Naive thymus-derived CD8-positive, alpha-beta T cell (primary cell): ENCODE results near the gene CDS2. TPM values are rescaled to one million over a fixed set of nuclear protein-coding genes. Genes with fewer than 3 reads are reported as not detected.

Experiments used
- ATAC-seq, 2 donors: fragments of 150-1000 bp; cut with Tn5 transposase in 1 of 2; sonication (Bioruptor Pico), chemical (Tn5 transposase) in 1 of 2; 1 replicate in 1 of 2; 2 replicates in 1 of 2; pipeline ENCODE4 v1.10.0; 2021; ENCODE audit warnings: mild to moderate bottlenecking in 2 of 2, moderate library complexity in 2 of 2
- POLR2A ChIA-PET: fragments of 350-600 bp; sonication (Branson Sonifier 250); formaldehyde crosslinking; loops from one replicate; lab custom pipeline; 2021; ENCODE audit warnings: antibody characterized with exemption; lab: Charles Lee
- DNase-seq, 10 donors: peaks; one replicate each; pipeline versions ENCODE4 v3.0.0 to v3.0.0-alpha.2; 2020 to 2022
- H3K27ac Mint-ChIP-seq, 10 donors: one replicate each; pipeline ENCODE4 v1.8.0; 2020 to 2022; ENCODE audit warnings: mild to moderate bottlenecking in 10 of 10, mixed read lengths in 10 of 10, moderate library complexity in 4 of 10, inconsistent platforms in 1 of 10
- H3K27me3 Mint-ChIP-seq, 5 donors: one replicate each; pipeline ENCODE4 v1.8.0; 2021 to 2022; ENCODE audit warnings: mixed read lengths in 5 of 5
- H3K36me3 Mint-ChIP-seq, 3 donors: one replicate each; pipeline ENCODE4 v1.8.0; 2020 to 2022; ENCODE audit warnings: mixed read lengths in 3 of 3, mild to moderate bottlenecking in 2 of 3, inconsistent platforms in 1 of 3
- H3K4me1 Mint-ChIP-seq, 4 donors: one replicate each; pipeline ENCODE4 v1.8.0; 2021 to 2022; ENCODE audit warnings: mixed read lengths in 4 of 4
- H3K4me3 Mint-ChIP-seq, 10 donors: one replicate each; pipeline ENCODE4 v1.8.0; 2020 to 2022; ENCODE audit warnings: mild to moderate bottlenecking in 10 of 10, mixed read lengths in 10 of 10, moderate library complexity in 6 of 10, inconsistent platforms in 1 of 10
- H3K9me3 Mint-ChIP-seq, 9 donors: one replicate each; pipeline ENCODE4 v1.8.0; 2020 to 2022; ENCODE audit warnings: mixed read lengths in 9 of 9, mild to moderate bottlenecking in 3 of 9, inconsistent platforms in 1 of 9, moderate library complexity in 1 of 9
- polyA plus RNA-seq, 3 donors: library from polyadenylated mRNA; unstranded; fragments of 300-500 nt; fragmentation: Illumina TruSeq; gene quantifications; one replicate each; pipeline ENCODE4 v1.2.3, GENCODE V29; 2021
- total RNA-seq, 8 experiments: library from RNA in 2 of 8; stranded (reverse) in 2 of 8; gene quantifications; one replicate each; pipeline ENCODE4 v1.2.3 and lab custom pipeline; 2021 to 2026

CDS2 gene
- total and polyA plus RNA-seq, 5 experiments from 2014 or later = 32.3 to 60.7 (median 47.3) TPM

DNA sequence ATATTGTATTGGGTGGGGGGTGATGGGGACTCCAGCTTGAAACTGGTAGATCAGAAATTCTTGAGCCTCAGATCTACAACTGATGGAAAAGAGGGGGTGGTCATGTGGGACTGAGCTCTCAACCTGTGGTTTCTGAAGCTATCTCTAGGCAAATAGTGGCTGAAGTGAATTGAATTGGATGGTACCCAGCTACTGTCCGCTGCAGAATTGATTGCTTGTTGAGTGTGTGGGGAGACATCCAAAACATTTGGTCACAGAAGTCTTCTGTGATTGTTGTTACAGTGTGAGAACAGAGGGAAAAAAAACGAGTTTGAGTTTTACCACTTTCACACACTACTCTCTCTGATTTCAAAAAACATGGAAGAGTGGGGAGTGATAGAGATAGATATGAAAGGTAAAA is 14.8 kb downstream of the CDS2 start:
- Mint-ChIP-seq H3K9me3 (no peaks in the 10 kb centered on the region), H3K27me3 (no peaks in the 10 kb centered on the region), H3K27ac (no peak overlapping the region), H3K36me3 (peaks cover 0 to 36% (median 5%) of the 10 kb centered on the region in 3 donors), H3K4me1 (peaks cover 29 to 71% (median 66%) of the 10 kb centered on the region in 4 donors), H3K4me3 (peak overlapping the region in 1 of 10 donors; percentile 34)
- ATAC-seq = no peak
- DNase-seq = no peak
- POLR2A ChIA-PET = interaction anchor here (1.0 to 1.2 kb wide), 2 partner anchors 13 to 15 kb away, joined by 3 to 4 read pairs; partner anchors contain the start of gene CDS2

DNA sequence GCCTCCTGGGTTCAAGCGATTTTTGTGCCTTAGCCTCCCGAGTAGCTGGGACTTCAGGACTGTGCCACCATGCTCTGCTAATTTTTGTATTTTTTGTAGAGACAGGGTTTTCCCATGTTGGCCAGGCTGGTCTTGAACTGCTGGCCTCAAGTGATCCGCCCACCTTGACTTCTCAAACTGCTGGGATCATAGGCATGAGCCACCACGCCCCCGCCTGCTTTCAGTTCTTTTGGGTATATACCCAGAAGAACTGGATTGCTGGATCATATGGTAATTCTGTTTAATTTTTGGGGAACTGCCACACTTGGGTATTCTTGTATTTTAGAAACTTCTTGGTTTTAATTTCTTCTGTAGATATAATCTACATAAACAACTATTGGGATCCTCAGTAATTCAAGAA is 17.0 kb downstream of the CDS2 start:
- peaks cover 41 to 88% (median 80%) of the 10 kb centered on the region in 4 donors for H3K4me1 Mint-ChIP-seq
- no peak overlapping the region for H3K4me3 Mint-ChIP-seq
- peak overlapping the region in 1 of 10 donors; percentile 71 for H3K27ac Mint-ChIP-seq
- ATAC-seq (no peak), DNase-seq (no peak)
- no peaks in the 10 kb centered on the region for H3K9me3 Mint-ChIP-seq
- H3K27me3 Mint-ChIP-seq = no peaks in the 10 kb centered on the region
- H3K36me3 Mint-ChIP-seq = peaks cover 0 to 30% (median 5%) of the 10 kb centered on the region in 3 donors
- POLR2A ChIA-PET = no interaction called here

DNA sequence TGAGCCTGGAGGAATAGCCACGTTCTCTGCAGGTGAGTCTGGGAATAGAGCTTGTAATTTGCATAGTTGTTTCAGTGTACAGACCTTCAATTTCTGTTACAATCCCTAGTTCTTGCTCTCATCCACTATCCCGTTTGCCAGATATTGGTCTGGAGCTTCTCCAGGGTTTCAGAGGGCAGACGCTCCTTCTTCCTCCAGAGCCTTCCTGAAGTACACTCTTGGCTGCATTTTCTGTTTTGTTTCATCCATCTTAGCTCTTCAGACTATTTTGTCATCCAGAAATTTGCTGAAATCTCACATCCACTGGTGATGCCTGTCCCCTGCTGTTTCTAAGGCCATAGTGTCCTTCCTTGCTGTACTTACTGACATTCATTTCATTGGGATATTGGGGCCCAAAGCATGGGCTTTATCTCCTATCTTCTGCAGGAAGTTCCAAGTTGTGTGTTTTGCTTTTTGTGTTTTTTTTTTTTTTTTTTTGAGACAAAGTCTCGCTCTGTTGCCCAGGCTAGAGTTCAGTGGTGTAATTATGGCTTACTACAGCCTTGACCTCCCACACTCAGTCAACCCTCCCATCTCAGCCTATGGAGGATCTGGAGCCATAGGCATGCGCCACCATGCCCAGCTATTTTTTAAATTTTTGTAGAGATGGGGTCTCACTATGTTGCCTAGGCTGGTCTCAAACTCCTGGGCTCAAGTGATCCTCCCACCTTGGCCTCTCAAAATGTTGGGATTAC is 18.7 kb downstream of the CDS2 start:
- H3K27me3 Mint-ChIP-seq = no peaks in the 10 kb centered on the region
- H3K4me1 Mint-ChIP-seq = peaks cover 38 to 86% (median 84%) of the 10 kb centered on the region in 4 donors
- no peak for ATAC-seq
- peak overlapping the region in 3 of 10 donors; percentile 4 to 79 (median 76) for H3K27ac Mint-ChIP-seq
- no peak for DNase-seq
- no peaks in the 10 kb centered on the region for H3K9me3 Mint-ChIP-seq
- POLR2A ChIA-PET = no interaction called here
- H3K4me3 Mint-ChIP-seq = peak overlapping the region in 5 of 10 donors; percentile 1 to 14 (median 6)
- H3K36me3 Mint-ChIP-seq = peaks cover 0 to 28% (median 5%) of the 10 kb centered on the region in 3 donors

DNA sequence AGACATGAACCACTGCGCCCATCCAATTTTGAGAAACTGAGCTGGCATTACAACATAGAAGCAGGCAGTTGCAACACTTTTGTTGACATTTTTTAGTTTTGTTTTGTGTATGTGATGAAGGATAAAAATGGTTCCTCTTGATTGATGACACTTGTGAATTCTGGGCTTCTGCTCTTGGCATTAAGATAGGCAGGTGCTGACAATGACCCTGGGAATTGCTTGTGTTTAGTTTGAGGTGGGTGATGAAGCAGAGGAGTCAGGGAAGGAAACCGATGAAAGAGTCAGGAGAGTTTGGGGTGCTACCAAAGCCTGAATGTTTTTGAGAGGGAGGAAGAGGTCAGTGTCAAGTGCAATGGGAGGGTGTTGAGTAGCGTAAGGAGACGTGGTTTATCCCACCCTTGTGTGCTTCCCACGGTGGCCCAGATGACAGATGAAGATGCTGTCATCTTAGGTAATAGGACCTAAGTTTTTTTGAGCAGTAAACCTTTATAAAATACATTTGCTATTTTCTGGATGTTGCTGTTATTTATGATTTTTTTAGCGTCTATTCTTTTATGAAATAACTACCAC is 19.4 kb downstream of the CDS2 start:
- ATAC-seq (no peak), DNase-seq (no peak)
- Mint-ChIP-seq H3K27ac (peak overlapping the region in 4 of 10 donors; percentile 2 to 79 (median 43)), H3K4me1 (peaks cover 38 to 84% (median 83%) of the 10 kb centered on the region in 4 donors), H3K4me3 (peak overlapping the region in 4 of 10 donors; percentile 1 to 28 (median 4)), H3K9me3 (no peaks in the 10 kb centered on the region), H3K36me3 (peaks cover 0 to 28% (median 5%) of the 10 kb centered on the region in 3 donors), H3K27me3 (no peaks in the 10 kb centered on the region)
- POLR2A ChIA-PET = no interaction called here

- peak in 1 of 2 donors; percentile 22 for ATAC-seq
These were observed 20.2 kb downstream of the CDS2 start for GRCh38 chr20:5146871-5147592.

GRCh38 chr20:5148581-5148980 is 21.8 kb downstream of the CDS2 start:
- POLR2A ChIA-PET = no interaction called here
- peaks cover 0 to 33% (median 5%) of the 10 kb centered on the region in 3 donors for H3K36me3 Mint-ChIP-seq
- DNase-seq (no peak), ATAC-seq (no peak)
- H3K4me1 Mint-ChIP-seq = peaks cover 39 to 83% (median 81%) of the 10 kb centered on the region in 4 donors
- no peaks in the 10 kb centered on the region for H3K27me3 Mint-ChIP-seq
- H3K9me3 Mint-ChIP-seq = no peaks in the 10 kb centered on the region
- H3K27ac Mint-ChIP-seq = peak overlapping the region in 1 of 10 donors; percentile 20
- H3K4me3 Mint-ChIP-seq = no peak overlapping the region

More at GRCh38 chr20:5146871-5147592, 20.2 kb downstream of the CDS2 start:
- Mint-ChIP-seq H3K4me3 (peak overlapping the region in 2 of 10 donors; percentile 3), H3K27me3 (no peaks in the 10 kb centered on the region), H3K27ac (peak overlapping the region in 6 of 10 donors; percentile 5 to 73 (median 27)), H3K4me1 (peaks cover 34 to 79% (median 76%) of the 10 kb centered on the region in 4 donors), H3K36me3 (peaks cover 0 to 29% (median 6%) of the 10 kb centered on the region in 3 donors), H3K9me3 (no peaks in the 10 kb centered on the region)
- no peak for DNase-seq
- POLR2A ChIA-PET = no interaction called here

GRCh38 chr20:5149892-5150225 is 23.1 kb downstream of the CDS2 start:
- Mint-ChIP-seq H3K27me3 (no peaks in the 10 kb centered on the region), H3K4me1 (peaks cover 40 to 83% (median 80%) of the 10 kb centered on the region in 4 donors), H3K27ac (peak overlapping the region in 2 of 10 donors; percentile 7 to 20), H3K36me3 (peaks cover 0 to 31% (median 2%) of the 10 kb centered on the region in 3 donors), H3K4me3 (no peak overlapping the region), H3K9me3 (no peaks in the 10 kb centered on the region)
- DNase-seq = no peak
- ATAC-seq = no peak
- POLR2A ChIA-PET = no interaction called here

DNA sequence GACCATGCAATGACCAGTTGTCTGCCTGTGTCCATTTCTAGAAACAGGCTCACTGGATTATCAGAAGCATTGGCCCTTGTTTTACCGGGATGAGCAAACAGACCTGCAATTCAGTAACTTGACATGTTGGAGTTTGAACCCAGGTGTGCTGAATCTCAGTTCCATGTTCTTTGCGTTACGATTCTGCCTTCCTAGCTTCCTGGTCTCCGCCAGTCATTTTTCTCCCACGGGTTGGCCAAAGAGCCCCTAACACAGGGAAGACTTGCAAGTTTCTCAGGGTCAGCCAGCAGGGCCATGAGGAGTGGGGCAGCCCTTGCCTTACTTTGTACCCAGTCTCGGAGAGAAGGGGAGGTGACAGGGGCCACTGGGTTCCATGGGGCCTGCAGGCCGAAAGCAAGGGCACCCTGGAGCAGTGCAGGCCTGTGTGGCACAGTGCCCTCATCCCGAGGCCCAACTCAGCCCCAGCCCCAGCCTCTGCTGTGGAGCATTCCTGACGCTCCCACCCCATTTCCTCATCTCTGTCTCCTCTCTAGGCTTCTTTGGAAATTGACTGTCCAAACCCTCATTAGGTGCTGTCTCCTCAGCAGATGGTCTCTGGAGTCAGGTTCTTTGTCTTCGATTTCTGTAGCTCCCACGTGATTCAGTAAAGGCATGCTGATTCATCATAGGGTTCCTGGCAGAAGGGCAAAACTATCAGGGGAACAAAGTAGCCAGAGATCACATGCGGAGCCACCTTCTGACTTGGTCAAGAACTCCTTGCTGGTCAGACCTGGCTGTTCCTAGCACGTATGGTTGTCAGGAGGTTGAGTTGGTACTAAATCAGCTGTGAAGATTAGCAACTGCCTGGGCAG is 23.6 kb downstream of the CDS2 start:
- POLR2A ChIA-PET = interaction anchor here (0.7 kb wide), 1 partner anchor 24 kb away, joined by 3 read pairs; the partner anchor contains the start of gene CDS2
- Mint-ChIP-seq H3K36me3 (peaks cover 0 to 29% (median 2%) of the 10 kb centered on the region in 3 donors), H3K9me3 (no peaks in the 10 kb centered on the region), H3K4me1 (peaks cover 38 to 83% (median 80%) of the 10 kb centered on the region in 4 donors), H3K27me3 (no peaks in the 10 kb centered on the region), H3K4me3 (peak overlapping the region in 1 of 10 donors; percentile 31), H3K27ac (peak overlapping the region in 4 of 10 donors; percentile 24 to 57 (median 48))
- DNase-seq = no peak
- ATAC-seq = no peak

DNA sequence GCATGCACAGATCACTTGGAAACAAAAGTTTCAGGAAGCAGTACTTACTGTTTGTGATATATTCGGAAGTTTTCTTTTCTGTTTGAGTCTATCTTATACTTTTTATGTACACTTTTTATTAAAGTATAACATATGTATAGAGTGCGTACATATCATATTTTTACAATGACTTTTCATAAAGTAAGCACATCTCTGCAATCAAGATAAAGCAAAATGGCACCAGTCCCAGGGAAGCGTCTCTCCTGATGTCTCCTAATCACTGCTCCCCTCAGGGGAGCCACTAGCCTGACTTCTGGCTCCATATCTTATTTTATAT is 26.3 kb downstream of the CDS2 start:
- no peak overlapping the region for H3K27ac Mint-ChIP-seq
- no peak for ATAC-seq
- POLR2A ChIA-PET = no interaction called here
- no peaks in the 10 kb centered on the region for H3K9me3 Mint-ChIP-seq
- H3K4me3 Mint-ChIP-seq = no peak overlapping the region
- H3K27me3 Mint-ChIP-seq = no peaks in the 10 kb centered on the region
- peaks cover 0 to 27% (median 2%) of the 10 kb centered on the region in 3 donors for H3K36me3 Mint-ChIP-seq
- no peak for DNase-seq
- peaks cover 36 to 83% (median 77%) of the 10 kb centered on the region in 4 donors for H3K4me1 Mint-ChIP-seq

GRCh38 chr20:5153612-5154542 is 27.1 kb downstream of the CDS2 start:
- Mint-ChIP-seq H3K9me3 (no peaks in the 10 kb centered on the region), H3K27ac (peak overlapping the region in 2 of 10 donors; percentile 60 to 75), H3K36me3 (peaks cover 0 to 26% (median 2%) of the 10 kb centered on the region in 3 donors), H3K27me3 (no peaks in the 10 kb centered on the region), H3K4me3 (peak overlapping the region in 1 of 10 donors; percentile 14), H3K4me1 (peaks cover 30 to 80% (median 74%) of the 10 kb centered on the region in 4 donors)
- POLR2A ChIA-PET = interaction anchor here (0.5 to 1.8 kb wide), 2 partner anchors 27 to 32 kb away, joined by 4 read pairs; partner anchors contain the start of gene CDS2
- ATAC-seq (no peak), DNase-seq (no peak)

DNA sequence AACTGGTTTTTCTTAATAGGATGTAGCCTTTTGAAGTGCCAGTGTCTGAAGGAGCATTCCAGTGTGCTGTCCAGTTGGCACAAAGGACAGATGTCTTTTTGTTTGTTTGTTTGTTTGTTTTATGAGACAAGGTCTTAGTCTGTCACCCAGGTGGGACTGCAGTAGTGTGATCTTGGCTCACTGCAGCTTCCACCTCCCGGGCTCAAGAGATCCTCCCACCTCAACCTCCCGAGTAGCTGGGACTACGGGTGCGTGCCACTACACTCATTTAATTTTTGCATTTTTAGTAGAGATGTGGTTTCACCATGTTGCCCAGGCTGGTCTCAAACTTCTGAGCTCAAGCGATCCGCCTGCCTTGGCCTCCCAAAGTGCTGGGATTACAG is 27.7 kb downstream of the CDS2 start:
- POLR2A ChIA-PET = interaction anchor here (0.5 to 1.8 kb wide), 2 partner anchors 28 to 33 kb away, joined by 4 read pairs; partner anchors contain the start of gene CDS2
- Mint-ChIP-seq H3K4me3 (peak overlapping the region in 1 of 10 donors; percentile 14), H3K27ac (peak overlapping the region in 1 of 10 donors; percentile 75), H3K27me3 (no peaks in the 10 kb centered on the region), H3K4me1 (peaks cover 29 to 74% (median 69%) of the 10 kb centered on the region in 4 donors), H3K36me3 (peaks cover 0 to 26% (median 2%) of the 10 kb centered on the region in 3 donors), H3K9me3 (no peaks in the 10 kb centered on the region)
- ATAC-seq (no peak), DNase-seq (no peak)
